GM21528 (cell line): ENCODE data around the gene MAN2B2.
"Not testable (repeated sequence)": the region's sequence is repeated elsewhere in the genome, so short reads cannot be mapped to it uniquely, and the experiment has no call there.

Source experiments
- ATAC-seq: cut with Tn5 transposase; IDR thresholded peaks from one replicate; pipeline ENCODE4 v1.9.1; 2021; ENCODE audit warnings: mild to moderate bottlenecking, moderate library complexity; ENCODE audit not compliant: unreplicated experiment, low FRiP score

The MAN2B2 gene

DNA sequence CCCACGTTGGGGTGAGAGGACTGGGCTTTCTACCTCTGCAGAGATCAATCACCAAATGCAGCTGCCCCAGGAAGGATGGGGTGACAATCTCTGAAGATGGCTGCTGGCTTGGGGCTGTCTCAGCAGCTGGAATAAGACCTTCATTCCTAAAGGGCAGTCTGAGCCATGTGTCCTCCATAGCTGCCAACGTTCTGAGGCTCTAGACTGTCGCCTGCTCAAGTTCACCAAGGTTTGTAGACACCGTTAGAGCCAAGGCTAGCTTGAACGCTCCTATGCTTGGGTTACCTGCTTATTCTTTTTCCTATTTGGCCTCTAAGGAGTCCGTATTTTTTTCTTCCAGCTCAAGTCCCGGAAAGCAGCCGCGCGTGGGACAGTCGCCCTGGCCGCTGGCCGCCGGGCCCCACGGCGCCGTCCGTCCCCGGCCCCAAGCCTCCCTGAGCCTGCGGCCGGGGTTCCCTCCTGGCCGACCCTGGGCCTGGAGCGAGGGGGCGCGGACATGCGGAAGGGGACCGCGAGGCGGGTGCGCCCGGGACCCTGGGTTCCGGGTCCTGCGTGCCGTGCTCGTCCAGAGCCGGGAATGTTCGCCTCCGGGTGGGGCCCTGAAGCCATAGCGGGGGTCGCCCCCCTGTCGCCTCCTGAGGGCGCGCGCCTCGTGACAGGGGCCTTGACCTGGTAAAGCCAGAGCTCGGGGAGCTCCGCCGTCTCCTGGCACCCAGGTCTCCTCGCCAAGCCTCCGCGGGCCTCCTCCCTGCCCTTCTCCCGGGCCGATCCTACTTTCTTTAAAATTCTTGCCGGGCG lies 88.8 kb downstream of the MAN2B2 start:
- no peak for ATAC-seq

GRCh38 chr4:6665320-6665654 lies 90.3 kb downstream of the MAN2B2 start:
- no peak for ATAC-seq

DNA sequence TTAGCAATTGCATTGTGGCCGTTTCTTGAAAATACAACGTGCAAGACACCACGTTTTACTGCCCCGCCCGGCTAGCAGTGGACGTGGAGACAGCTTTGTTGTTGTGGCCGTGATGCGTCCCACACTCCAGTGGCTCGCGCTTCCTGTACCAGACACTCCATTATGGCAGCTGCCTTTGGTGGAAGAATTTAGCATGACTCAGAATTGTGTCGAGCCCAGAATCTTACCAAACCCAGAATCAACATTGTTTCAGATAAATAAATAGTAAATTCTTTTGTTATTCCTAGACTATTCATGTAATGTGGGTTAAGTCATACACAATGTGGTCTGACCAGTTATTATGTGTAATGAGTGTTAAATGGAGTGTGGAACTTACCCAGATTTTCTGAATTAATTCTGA lies 93.4 kb downstream of the MAN2B2 start:
- ATAC-seq = no peak

DNA sequence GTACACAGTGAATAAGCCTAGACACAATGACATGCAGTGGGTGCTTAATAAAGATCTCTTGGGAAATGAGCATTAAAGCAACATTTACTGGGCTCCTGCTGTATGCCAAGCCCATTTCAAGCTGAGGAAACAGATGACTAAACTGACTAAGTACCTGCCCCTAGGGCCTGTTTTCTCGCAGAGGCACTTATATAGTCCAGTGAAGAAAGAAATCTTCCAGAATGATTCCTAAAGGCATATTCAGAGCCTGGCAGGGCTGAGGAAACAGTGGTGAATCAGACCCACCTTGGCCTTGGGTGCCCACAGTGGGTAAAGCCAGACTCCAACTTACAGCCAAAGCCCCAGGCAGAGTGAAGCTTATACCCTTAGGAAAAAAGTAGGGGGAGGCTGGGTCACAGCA lies 96.7 kb downstream of the MAN2B2 start:
- ATAC-seq = no peak

DNA sequence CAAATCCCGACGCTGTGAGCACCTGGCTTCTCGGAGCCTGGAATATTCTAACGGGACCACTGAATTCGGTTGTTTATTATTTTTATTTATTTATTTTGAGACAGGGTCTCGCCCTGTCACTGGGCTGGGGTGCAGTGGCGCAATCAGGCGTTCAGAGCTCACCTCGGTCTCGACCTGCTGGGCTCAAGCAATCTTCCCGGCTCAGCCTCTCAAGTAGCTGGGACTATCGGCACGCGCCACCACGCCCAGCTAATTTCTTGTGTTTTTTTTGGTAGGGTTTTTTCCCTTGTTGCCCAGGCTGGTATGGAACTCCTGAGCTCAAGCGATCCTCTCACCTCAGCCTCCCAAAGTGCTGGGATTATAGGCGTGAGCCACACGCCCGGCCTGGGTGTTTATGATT lies 97.1 kb downstream of the MAN2B2 start:
- ATAC-seq = no peak

GRCh38 chr4:6672541-6673190 lies 97.7 kb downstream of the MAN2B2 start:
- ATAC-seq = not testable (repeated sequence)
